Tibial artery (tissue), 4 donors: ENCODE results near the gene RBFOX1.

Source experiments
- DNase-seq, 2 donors: peaks; one replicate each; pipeline ENCODE4 v3.0.0-alpha.2; 2019
- H3K27ac ChIP-seq, 2 donors: fragments of 200-600 bp; sonication (generic) in 1 of 2; 1 replicate in 1 of 2; 2 replicates in 1 of 2; pipeline ENCODE4 v1.5.1; 2018 to 2019; ENCODE audit warnings: mild to moderate bottlenecking in 1 of 2
- H3K27me3 ChIP-seq, 2 donors: fragments of 200-600 bp; sonication (generic) in 1 of 2; one replicate each; pipeline versions ENCODE4 v1.5.1 to v1.6.0; 2016 to 2019
- H3K36me3 ChIP-seq, 3 donors: fragments of 200-600 bp; sonication (generic) in 2 of 3; one replicate each; pipeline ENCODE4 v1.5.1; 2016 to 2019; ENCODE audit warnings: mild to moderate bottlenecking in 2 of 3
- H3K4me1 ChIP-seq, 4 donors: fragments of 200-600 bp; sonication (generic) in 2 of 4; 1 replicate in 3 of 4; 2 replicates in 1 of 4; pipeline ENCODE4 v1.5.1; 2016 to 2019
- H3K4me3 ChIP-seq, 2 donors: fragments of 200-600 bp; sonication (generic) in 1 of 2; 1 replicate in 1 of 2; 2 replicates in 1 of 2; pipeline ENCODE4 v1.5.1; 2018 to 2019; ENCODE audit warnings: mild to moderate bottlenecking in 2 of 2
- H3K9me3 ChIP-seq, 3 donors: fragments of 200-600 bp; sonication (generic) in 1 of 3; one replicate each; pipeline ENCODE4 v1.5.1; 2016 to 2019
- CTCF ChIP-seq, 2 experiments: fragments of 200-600 bp in 1 of 2; fragments of 450-650 bp in 1 of 2; IDR thresholded peaks; one replicate each; pipeline ENCODE4 v1.5.1; 2017 to 2019; ENCODE audit warnings: antibody characterized with exemption in 2 of 2, mild to moderate bottlenecking in 1 of 2, moderate library complexity in 1 of 2
- intact Hi-C: fragments of 100-400 bp; cut with DNase I; formaldehyde crosslinking; loops from one replicate; pipeline ENCODE4 v1.15.0; 2023; ENCODE audit warnings: low total_unique reads

RBFOX1 gene

DNA sequence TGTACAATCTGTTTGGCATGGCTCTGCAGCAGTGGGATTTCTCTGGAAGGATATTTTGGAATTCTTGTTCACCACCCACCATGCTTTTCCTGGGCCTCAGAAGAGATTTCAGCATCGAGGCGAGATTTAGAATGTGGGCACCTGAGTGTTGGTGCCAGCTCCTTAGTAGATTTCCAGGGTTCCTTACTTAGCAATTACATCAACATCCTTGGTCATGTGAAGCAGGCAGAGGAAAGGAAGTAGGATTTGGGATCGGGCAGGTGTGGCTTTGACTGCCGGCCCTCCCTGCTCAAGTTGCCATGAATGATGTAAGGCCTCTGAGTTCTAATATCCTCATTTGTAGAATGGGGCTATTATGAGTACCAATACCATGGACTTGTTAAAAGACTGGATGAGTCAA lies 13.1 kb upstream of the RBFOX1 start:
- Histone ChIP-seq H3K36me3 (no peaks in the 10 kb centered on the region), H3K9me3 (peaks cover 0 to 5% (median 0%) of the 10 kb centered on the region in 3 donors), H3K27ac (no peak overlapping the region), H3K4me3 (no peak overlapping the region), H3K4me1 (no peaks in the 10 kb centered on the region), H3K27me3 (no peaks in the 10 kb centered on the region)
- intact Hi-C loops = no loop called here
- no peak for TF ChIP-seq CTCF (IDR thresholded peaks at IDR 0.05)
- DNase-seq = no peak

GRCh38 chr16:7321661-7322060 lies 11.0 kb upstream of the RBFOX1 start:
- Histone ChIP-seq H3K9me3 (peaks cover 0 to 5% (median 0%) of the 10 kb centered on the region in 3 donors), H3K36me3 (no peaks in the 10 kb centered on the region), H3K27me3 (no peaks in the 10 kb centered on the region), H3K4me3 (no peak overlapping the region), H3K27ac (no peak overlapping the region), H3K4me1 (no peaks in the 10 kb centered on the region)
- no peak for DNase-seq
- intact Hi-C loops = no loop called here
- TF ChIP-seq CTCF (IDR thresholded peaks at IDR 0.05) = no peak

- Histone ChIP-seq H3K4me3 (no peak overlapping the region), H3K27me3 (no peaks in the 10 kb centered on the region), H3K9me3 (peaks cover 0 to 5% (median 0%) of the 10 kb centered on the region in 3 donors), H3K4me1 (no peaks in the 10 kb centered on the region), H3K27ac (no peak overlapping the region), H3K36me3 (no peaks in the 10 kb centered on the region)
- intact Hi-C loops = no loop called here
- no peak for TF ChIP-seq CTCF (IDR thresholded peaks at IDR 0.05)
- no peak for DNase-seq
Observed at GRCh38 chr16:7324321-7324720, 8.3 kb upstream of the RBFOX1 start.

GRCh38 chr16:7325834-7326233 lies 6.8 kb upstream of the RBFOX1 start:
- Histone ChIP-seq H3K9me3 (no peaks in the 10 kb centered on the region), H3K36me3 (no peaks in the 10 kb centered on the region), H3K4me3 (no peak overlapping the region), H3K27me3 (no peaks in the 10 kb centered on the region), H3K27ac (no peak overlapping the region), H3K4me1 (no peaks in the 10 kb centered on the region)
- intact Hi-C loops = no loop called here
- DNase-seq = no peak
- no peak for TF ChIP-seq CTCF (IDR thresholded peaks at IDR 0.05)

DNA sequence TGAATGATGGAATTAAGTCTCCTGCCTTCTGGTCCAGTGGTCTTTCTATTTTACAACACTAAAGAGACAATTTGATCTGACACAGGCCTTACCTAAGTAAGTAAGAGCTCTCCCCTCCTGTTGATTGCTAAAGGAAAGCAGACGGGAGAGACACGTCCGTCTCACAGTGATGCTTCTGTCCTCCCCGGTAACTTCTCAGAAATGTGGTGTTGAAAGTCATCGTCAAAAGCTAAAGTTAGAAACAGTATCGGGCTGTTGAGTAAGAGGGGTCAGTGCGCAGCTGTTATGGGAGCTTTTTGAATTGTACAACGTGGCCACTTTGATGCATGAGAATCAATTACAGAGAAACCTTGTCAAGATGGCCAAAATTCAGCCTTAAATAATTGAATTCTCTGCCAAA lies 1.9 kb upstream of the RBFOX1 start:
- intact Hi-C loops = no loop called here
- Histone ChIP-seq H3K4me1 (no peaks in the 10 kb centered on the region), H3K27me3 (no peaks in the 10 kb centered on the region), H3K4me3 (no peak overlapping the region), H3K27ac (no peak overlapping the region), H3K9me3 (no peaks in the 10 kb centered on the region), H3K36me3 (no peaks in the 10 kb centered on the region)
- TF ChIP-seq CTCF (IDR thresholded peaks at IDR 0.05) = no peak
- DNase-seq = no peak

- no peak for TF ChIP-seq CTCF (IDR thresholded peaks at IDR 0.05)
- H3K36me3 ChIP-seq = no peaks in the 10 kb centered on the region
- H3K9me3 ChIP-seq = no peaks in the 10 kb centered on the region
- intact Hi-C loops = no loop called here
- DNase-seq = no peak
- no peak overlapping the region for H3K27ac ChIP-seq
- H3K4me3 ChIP-seq = no peak overlapping the region
- no peaks in the 10 kb centered on the region for H3K27me3 ChIP-seq
- no peaks in the 10 kb centered on the region for H3K4me1 ChIP-seq
Observed at GRCh38 chr16:7331997-7332396, 648 bp upstream of the RBFOX1 start.
